H1 (cell line): ENCODE results near the gene TRIP13. TPM values are rescaled to one million over a fixed set of nuclear protein-coding genes. Genes with fewer than 3 reads are reported as not detected.

Experiments
- GABPA ChIP-seq: IDR thresholded peaks from 2 replicates; pipeline ENCODE4 v1.6.1; 2011; ENCODE audit warnings: mild to moderate bottlenecking, low read length, moderate library complexity, borderline replicate concordance; ENCODE audit not compliant: insufficient read depth
- RNF2 ChIP-seq: fragments of 200-900, 300-1000 bp; sonication (generic); IDR thresholded peaks from 2 replicates; pipeline ENCODE4 v1.7.1; 2016; ENCODE audit warnings: borderline replicate concordance, low read depth, mild to moderate bottlenecking, antibody characterized with exemption, low read length; ENCODE audit not compliant: poor library complexity, severe bottlenecking; ENCODE audit errors: missing control alignments
- SIN3A ChIP-seq, 2 experiments: IDR thresholded peaks in 1 of 2; conservative IDR thresholded peaks in 1 of 2; 2 replicates each; pipeline ENCODE4 v1.6.1; 2011 to 2012; ENCODE audit warnings: low read length in 2 of 2, improper control_type of control experiment in 1 of 2, low read depth in 1 of 2, mild to moderate bottlenecking in 1 of 2
- SIX5 ChIP-seq: IDR thresholded peaks from 2 replicates; pipeline ENCODE4 v1.6.1; 2011; ENCODE audit warnings: mild to moderate bottlenecking, low read depth, low read length
- SRF ChIP-seq: IDR thresholded peaks from 2 replicates; pipeline ENCODE4 v1.6.1; 2011; ENCODE audit warnings: mild to moderate bottlenecking, low read depth, low read length, moderate library complexity
- polyA plus RNA-seq, 7 experiments: library from polyadenylated mRNA; depleted of rRNA in 3 of 7; stranded (reverse) in 5 of 7; unstranded in 2 of 7; fragments of >200 nt in 5 of 7; fragments of 200-250 nt in 2 of 7; gene quantifications; 1 replicate in 5 of 7; 2 replicates in 1 of 7; 4 replicates in 1 of 7; pipeline versions ENCODE4 v1.2.1 to v1.2.3, GENCODE V29; 2011 to 2013; ENCODE audit warnings: missing spikeins in 2 of 7, mixed read lengths in 2 of 7
- total RNA-seq: library from RNA; stranded (reverse); fragmentation: NEBNext Ultra II Directional; extraction: Animal tissue kit (Norgen Biotek cat#: 25700); gene quantifications from 2 replicates; pipeline ENCODE4 v1.2.1, GENCODE V29; 2021
- TF ChIP-seq, protein P1 (sequence below): IDR thresholded peaks from 2 replicates; pipeline ENCODE4 v1.6.1; 2012; ENCODE audit warnings: inconsistent platforms

Gene TRIP13
- total and polyA plus RNA-seq, 2 of the 8 experiments (the other 6 are each of a cell fraction or from before 2014, with no cell fraction given) = 20.0 to 39.2 TPM

DNA sequence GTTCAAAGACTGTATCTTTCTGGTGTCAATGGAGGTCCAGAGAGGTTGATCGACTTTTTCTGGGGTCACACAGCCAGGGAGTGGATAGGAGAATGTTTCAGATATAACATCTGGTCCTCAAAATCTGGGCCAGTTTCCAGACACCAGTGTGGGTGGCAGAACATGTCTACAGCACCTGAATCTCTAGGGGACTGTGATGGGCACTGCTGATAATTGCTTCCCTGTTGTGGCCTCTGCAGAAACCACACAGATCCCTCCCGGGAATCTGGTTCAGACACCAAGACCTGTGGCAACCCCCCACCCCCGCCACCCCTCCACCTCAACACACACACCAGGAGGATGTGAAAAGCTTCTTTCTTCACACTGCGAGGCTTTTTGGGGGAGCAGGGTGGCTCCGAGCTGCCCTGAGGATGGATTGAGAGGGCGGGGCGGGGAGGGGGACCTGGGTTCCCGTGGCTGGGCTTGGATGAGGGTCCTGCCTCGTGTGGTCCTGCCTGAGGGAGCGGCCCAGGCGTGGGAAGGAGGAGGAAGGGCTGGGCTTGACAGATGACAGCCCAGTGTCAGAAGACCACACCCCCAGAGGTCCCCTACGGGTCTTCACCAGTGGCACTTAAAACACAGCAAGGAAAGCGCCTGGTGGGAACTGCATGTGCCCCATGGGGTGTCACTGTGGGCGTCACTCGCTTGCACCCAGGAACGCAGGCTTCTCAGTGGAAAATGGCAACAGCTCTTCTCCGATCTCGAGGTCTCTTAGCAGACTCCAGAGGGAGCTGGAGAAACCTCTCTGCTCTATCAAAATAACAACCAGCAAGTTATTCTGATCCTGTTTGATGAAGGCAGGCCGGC lies 55.2 kb downstream of the TRIP13 start (continued):
- TF ChIP-seq RNF2 (no peak), SIN3A (conservative IDR thresholded peaks at IDR 0.05 in 1 of 2, IDR thresholded peaks at IDR 0.05 in 1 of 2; ENCODE audit: low read depth in 1 of 2, low read length in 2 of 2) (no peak), SIX5 (no peak), SRF (no peak), GABPA (no peak)
- TF ChIP-seq, protein P1, sequence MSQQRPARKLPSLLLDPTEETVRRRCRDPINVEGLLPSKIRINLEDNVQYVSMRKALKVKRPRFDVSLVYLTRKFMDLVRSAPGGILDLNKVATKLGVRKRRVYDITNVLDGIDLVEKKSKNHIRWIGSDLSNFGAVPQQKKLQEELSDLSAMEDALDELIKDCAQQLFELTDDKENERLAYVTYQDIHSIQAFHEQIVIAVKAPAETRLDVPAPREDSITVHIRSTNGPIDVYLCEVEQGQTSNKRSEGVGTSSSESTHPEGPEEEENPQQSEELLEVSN = no peak
